K562 (cell line): ENCODE measurements around the gene ERG28.

Source experiments
- ADNP ChIP-seq: fragments of 200-800 bp; sonication (Bioruptor generic); IDR thresholded peaks from 2 replicates; pipeline ENCODE4 v1.6.1; 2016; ENCODE audit warnings: missing genetic modification characterization, missing compliant biosample characterization
- CTCF ChIP-seq, 3 experiments: IDR thresholded peaks in 2 of 3; conservative IDR thresholded peaks in 1 of 3; 2 replicates each; pipeline ENCODE4 v1.5.1; 2011 to 2012; ENCODE audit warnings: low read length in 3 of 3, mild to moderate bottlenecking in 3 of 3, control low read depth in 2 of 3, improper control_type of control experiment in 1 of 3, inconsistent platforms in 1 of 3, low read depth in 1 of 3, mixed read lengths in 1 of 3, moderate library complexity in 1 of 3; ENCODE audit not compliant: insufficient read depth in 2 of 3
- E2F1 ChIP-seq: sonication (generic); formaldehyde crosslinking; IDR thresholded peaks from 2 replicates; pipeline ENCODE4 v1.8.1; 2023; ENCODE audit warnings: mild to moderate bottlenecking, missing genetic modification reagents, moderate library complexity
- GABPA ChIP-seq: fragments of 200-800 bp; sonication (Bioruptor generic); conservative IDR thresholded peaks from 2 replicates; pipeline ENCODE4 v1.6.1; 2016; ENCODE audit warnings: low read depth, missing genetic modification characterization, missing compliant biosample characterization
- MCM2 ChIP-seq: fragments of 450-650 bp; IDR thresholded peaks from 2 replicates; pipeline ENCODE4 v1.6.1; 2017; ENCODE audit warnings: low read depth, mild to moderate bottlenecking
- ZBED1 ChIP-seq: IDR thresholded peaks from 2 replicates; pipeline ENCODE4 v1.6.1; 2014
- ZBTB40 ChIP-seq, 2 experiments: fragments of 450-650 bp in 1 of 2; sonication (generic) in 1 of 2; formaldehyde crosslinking in 1 of 2; IDR thresholded peaks; 2 replicates each; pipeline versions ENCODE4 v1.7.1 to v1.9.0; 2016 to 2022; ENCODE audit warnings: inconsistent platforms in 1 of 2, mild to moderate bottlenecking in 1 of 2, missing genetic modification reagents in 1 of 2
- ZNF282 ChIP-seq: sonication (generic); formaldehyde crosslinking; IDR thresholded peaks from 2 replicates; pipeline ENCODE4 v1.8.1; 2023; ENCODE audit warnings: missing genetic modification reagents

GRCh38 chr14:75660238-75660629 lies 442 bp downstream of the ERG28 start:
- TF ChIP-seq CTCF (IDR thresholded peaks at IDR 0.05 in 2 of 3, conservative IDR thresholded peaks at IDR 0.05 in 1 of 3; ENCODE audit: insufficient read depth in 2 of 3, low read depth in 1 of 3, low read length in 3 of 3) = no peak
- TF ChIP-seq GABPA (tag) = no peak
- no peak for TF ChIP-seq ADNP
- TF ChIP-seq MCM2 = no peak
- TF ChIP-seq ZBED1 = no peak
- no peak for TF ChIP-seq ZNF282 (CRISPR knock-in tag)
- TF ChIP-seq ZBTB40 (IDR thresholded peaks at IDR 0.05) = no peak
- TF ChIP-seq ZBTB40 (CRISPR knock-in tag; IDR thresholded peaks at IDR 0.05) = no peak
- TF ChIP-seq E2F1 (CRISPR knock-in tag) = no peak
